BJ (cell line): Measurements from ENCODE around the gene TBX5. TPM values are rescaled to one million over a fixed set of nuclear protein-coding genes. Genes with fewer than 3 reads are reported as not detected.

Experiments
- CTCF ChIA-PET: fragments of 350-600 bp; formaldehyde crosslinking; extraction: SDS; loops from one replicate; lab custom pipeline; 2021; ENCODE audit warnings: antibody characterized with exemption, inconsistent platforms; lab: Yijun Ruan, JAX
- POLR2A ChIA-PET: fragments of 300-600 bp; sonication (Branson Sonifier 250); formaldehyde crosslinking; extraction: SDS; loops from one replicate; lab custom pipeline; 2021; ENCODE audit warnings: antibody characterized with exemption; lab: Charles Lee
- DNase-seq: peaks from one replicate; pipeline ENCODE4 v3.0.0-alpha.2; 2011; ENCODE audit warnings: low read depth
- H3K27me3 ChIP-seq: 2 replicates; pipeline ENCODE4 v1.6.0; 2011; ENCODE audit warnings: low read length; ENCODE audit not compliant: control insufficient read depth, insufficient read depth
- H3K36me3 ChIP-seq: 2 replicates; pipeline ENCODE4 v1.5.1; 2011; ENCODE audit warnings: low read length; ENCODE audit not compliant: control insufficient read depth, insufficient read depth
- H3K4me3 ChIP-seq: 2 replicates; pipeline ENCODE4 v1.5.1; 2011; ENCODE audit warnings: low read depth, mild to moderate bottlenecking, control low read depth, low read length
- CTCF ChIP-seq: IDR thresholded peaks from 2 replicates; pipeline ENCODE4 v1.5.1; 2011; ENCODE audit warnings: low read depth, mild to moderate bottlenecking, control low read depth, inconsistent platforms, low read length, moderate library complexity; ENCODE audit not compliant: insufficient read depth
- polyA plus RNA-seq: library from polyadenylated mRNA; depleted of rRNA; stranded (reverse); fragments of >200 nt; gene quantifications from 2 replicates; pipeline ENCODE4 v1.2.3, GENCODE V29; 2011

TBX5 gene
- polyA plus RNA-seq, 1 experiment = 30.8 TPM

- no peaks in the 10 kb centered on the region for H3K27me3 ChIP-seq
- no peak for TF ChIP-seq CTCF
- CTCF ChIA-PET = interaction anchor here (1.1 kb wide), 1 partner anchor 246 kb away, joined by 3 read pairs; no protein-coding TSS in a partner anchor
- H3K36me3 ChIP-seq = no peaks in the 10 kb centered on the region
- DNase-seq = no peak
- H3K4me3 ChIP-seq = no peak overlapping the region
- POLR2A ChIA-PET = no interaction called here
Observed at GRCh38 chr12:114415525-114415868, 9.6 kb upstream of the TBX5 start.

GRCh38 chr12:114414866-114415524, 9.1 kb upstream of the TBX5 start:
- DNase-seq = no peak
- no peak; the same call in 1 of the 2 replicates for TF ChIP-seq CTCF
- Histone ChIP-seq H3K4me3 (peak overlapping the region; percentile 90), H3K36me3 (no peaks in the 10 kb centered on the region), H3K27me3 (no peaks in the 10 kb centered on the region)
- CTCF ChIA-PET = interaction anchor here (1.1 kb wide), 1 partner anchor 246 kb away, joined by 3 read pairs; no protein-coding TSS in a partner anchor
- POLR2A ChIA-PET = no interaction called here

GRCh38 chr12:114414031-114414865, 8.3 kb upstream of the TBX5 start:
- TF ChIP-seq CTCF = no peak
- DNase-seq = no peak
- Histone ChIP-seq H3K4me3 (peak overlapping the region; percentile 90), H3K27me3 (no peaks in the 10 kb centered on the region), H3K36me3 (no peaks in the 10 kb centered on the region)
- POLR2A ChIA-PET = no interaction called here
- CTCF ChIA-PET = no interaction called here

- H3K36me3 ChIP-seq = no peaks in the 10 kb centered on the region
- POLR2A ChIA-PET = interaction anchor here (1.4 kb wide), 1 partner anchor 12 kb away, joined by 11 read pairs; no protein-coding TSS in a partner anchor
- DNase-seq = no peak
- CTCF ChIA-PET = interaction anchor here (0.7 kb wide), 1 partner anchor 430 kb away, joined by 3 read pairs; no protein-coding TSS in a partner anchor
- H3K27me3 ChIP-seq = no peaks in the 10 kb centered on the region
- peak overlapping the region; percentile 90 for H3K4me3 ChIP-seq
- no peak for TF ChIP-seq CTCF
Observed at GRCh38 chr12:114412825-114413749, 7.1 kb upstream of the TBX5 start.
